GM23248 (cell line): Measurements from ENCODE around the gene CHST9. TPM values are rescaled to one million over a fixed set of nuclear protein-coding genes. Genes with fewer than 3 reads are reported as not detected.

Experiments
- DNase-seq: peaks from one replicate; pipeline ENCODE4 v3.0.0-alpha.2; 2015
- H2AFZ ChIP-seq: fragments of 200-600 bp; sonication (generic); 2 replicates; pipeline ENCODE4 v1.6.1; 2016; ENCODE audit warnings: antibody characterized with exemption
- H3F3A ChIP-seq: fragments of 200-600 bp; sonication (generic); 2 replicates; pipeline ENCODE4 v1.6.1; 2016; ENCODE audit warnings: mild to moderate bottlenecking, antibody characterized with exemption, mixed run types; ENCODE audit not compliant: insufficient read depth
- H3K27ac ChIP-seq: fragments of 200-600 bp; sonication (generic); 2 replicates; pipeline ENCODE4 v1.5.1; 2016; ENCODE audit warnings: mild to moderate bottlenecking
- H3K27me3 ChIP-seq: fragments of 200-600 bp; sonication (generic); replicated peaks from 2 replicates; pipeline ENCODE4 v1.6.1; 2016; ENCODE audit warnings: mild to moderate bottlenecking; ENCODE audit not compliant: insufficient read depth
- H3K36me3 ChIP-seq: fragments of 200-600 bp; sonication (generic); 2 replicates; pipeline ENCODE4 v1.6.1; 2016; ENCODE audit warnings: low read depth, mild to moderate bottlenecking
- H3K4me1 ChIP-seq: fragments of 200-600 bp; sonication (generic); 2 replicates; pipeline ENCODE4 v1.6.1; 2016; ENCODE audit warnings: mild to moderate bottlenecking; ENCODE audit not compliant: insufficient read depth
- H3K4me2 ChIP-seq: fragments of 200-600 bp; sonication (generic); one replicate; pipeline ENCODE4 v1.6.1; 2016; ENCODE audit warnings: mild to moderate bottlenecking; ENCODE audit not compliant: unreplicated experiment
- H3K4me3 ChIP-seq: fragments of 200-600 bp; sonication (generic); 2 replicates; pipeline ENCODE4 v1.5.1; 2016; ENCODE audit warnings: mild to moderate bottlenecking
- H3K79me2 ChIP-seq: fragments of 200-600 bp; sonication (generic); 2 replicates; pipeline ENCODE4 v1.6.1; 2016; ENCODE audit warnings: mild to moderate bottlenecking; ENCODE audit not compliant: insufficient read depth
- H3K9ac ChIP-seq: fragments of 200-600 bp; sonication (generic); 2 replicates; pipeline ENCODE4 v1.6.1; 2016; ENCODE audit warnings: mild to moderate bottlenecking
- H3K9me2 ChIP-seq: fragments of 200-600 bp; sonication (generic); 2 replicates; pipeline ENCODE4 v1.6.1; 2016; ENCODE audit warnings: mixed run types, mild to moderate bottlenecking, moderate library complexity; ENCODE audit not compliant: insufficient read depth
- H3K9me3 ChIP-seq: fragments of 200-600 bp; sonication (generic); one replicate; pipeline ENCODE4 v1.6.1; 2017; ENCODE audit warnings: low read depth
- H4K20me1 ChIP-seq: fragments of 200-600 bp; sonication (generic); 2 replicates; pipeline ENCODE4 v1.6.0; 2016; ENCODE audit not compliant: insufficient read depth
- EZH2 ChIP-seq: fragments of 200-600 bp; sonication (generic); IDR thresholded peaks from 2 replicates; pipeline ENCODE4 v1.6.1; 2018; ENCODE audit warnings: antibody characterized with exemption, mild to moderate bottlenecking; ENCODE audit not compliant: insufficient read depth, poor library complexity, severe bottlenecking
- EZH2phosphoT487 ChIP-seq: fragments of 200-600 bp; sonication (generic); IDR thresholded peaks from 2 replicates; pipeline ENCODE4 v1.6.1; 2018; ENCODE audit warnings: antibody characterized with exemption, moderate library complexity, mild to moderate bottlenecking, low read depth; ENCODE audit not compliant: insufficient read depth
- WGBS, 2 experiments: methylation state at CpG; one replicate each; pipeline ENCODE4 v1.1.6; 2015 to 2017; ENCODE audit warnings: low lambda C conversion rate in 2 of 2, low coverage in 1 of 2; ENCODE audit errors: missing lambda C conversion rate in 2 of 2; 5-methylcytosine and 5-hydroxymethylcytosine counted together
- in situ Hi-C: fragments of 300-500 bp; cut with MboI; formaldehyde crosslinking; loops from 2 replicates; pipeline ENCODE4 v1.15.0; 2020
- polyA plus RNA-seq: library from polyadenylated mRNA; unstranded; fragments of >200 nt; fragmentation: Nextera tagmentation; extraction: Ambion mirVana; gene quantifications from 2 replicates; pipeline ENCODE4 v1.2.1, GENCODE V29; 2016
- total RNA-seq: library from RNA; depleted of rRNA; stranded (reverse); fragments of >200 nt; shearing (Covaris generic); gene quantifications from 2 replicates; pipeline ENCODE4 v1.2.3, GENCODE V29; 2014

Gene CHST9
- total and polyA plus RNA-seq, 2 experiments from 2014 or later, result not detected

DNA sequence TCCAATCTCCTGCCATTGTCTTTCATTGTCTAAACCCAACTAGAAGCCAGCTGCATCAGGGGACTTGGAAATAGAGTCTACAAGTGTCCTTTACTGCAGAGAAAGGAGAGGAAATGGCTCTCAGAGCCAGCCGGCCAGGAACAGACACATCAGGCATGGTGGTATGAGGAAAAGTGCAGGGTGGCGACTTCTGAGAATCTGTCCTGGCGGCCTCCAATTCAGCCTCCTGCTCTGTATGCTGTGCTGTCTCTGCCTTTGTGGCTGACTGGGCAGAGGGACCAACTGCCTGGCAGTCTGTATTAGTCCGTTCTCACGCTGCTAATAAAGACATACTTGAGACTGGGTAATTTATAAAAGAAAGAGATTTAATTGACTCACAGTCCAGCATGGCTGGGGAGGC, 282.8 kb downstream of the CHST9 start:
- TF ChIP-seq EZH2phosphoT487 (no peak), EZH2 (no peak)
- H3K79me2 ChIP-seq, result no peaks in the 10 kb centered on the region
- no peak for DNase-seq
- H3K9ac ChIP-seq, result no peak overlapping the region
- no peaks in the 10 kb centered on the region for H3K36me3 ChIP-seq
- H3K27ac ChIP-seq, result no peak overlapping the region
- in situ Hi-C loops, result no loop called here
- no peaks in the 10 kb centered on the region for H3F3A ChIP-seq
- no peaks in the 10 kb centered on the region for H4K20me1 ChIP-seq
- H3K4me2 ChIP-seq, result no peak overlapping the region
- no peaks in the 10 kb centered on the region for H3K9me3 ChIP-seq
- H3K27me3 ChIP-seq, result no peaks in the 10 kb centered on the region
- H3K4me1 ChIP-seq, result no peaks in the 10 kb centered on the region
- no peaks in the 10 kb centered on the region for H3K9me2 ChIP-seq
- H3K4me3 ChIP-seq, result no peak overlapping the region
- 30 to 44% methylated on average over 5 of the region's 5 CpGs for WGBS, 2 experiments
- no peak overlapping the region for H2AFZ ChIP-seq

DNA sequence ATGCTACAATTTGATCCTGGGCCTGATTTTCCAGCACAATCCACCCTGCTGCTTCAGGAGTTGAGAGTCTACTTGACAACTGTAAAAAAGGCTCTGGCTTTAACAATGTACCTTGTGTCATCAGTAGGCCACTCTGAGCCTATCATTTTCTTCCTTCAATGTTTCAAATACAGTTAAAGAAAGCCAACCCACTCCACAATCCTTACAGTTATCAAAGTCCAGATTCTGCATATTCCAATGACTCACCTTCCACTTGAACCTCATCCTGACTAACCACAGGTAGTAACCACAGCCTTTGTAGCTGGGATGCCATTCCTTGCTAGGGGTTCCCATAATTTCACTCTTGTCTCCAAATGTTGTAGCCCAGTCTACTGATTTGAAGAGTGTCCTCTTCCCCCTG, 284.1 kb downstream of the CHST9 start:
- Histone ChIP-seq H3K27me3 (no peaks in the 10 kb centered on the region), H3K9me3 (no peaks in the 10 kb centered on the region), H3K27ac (no peak overlapping the region), H3K4me3 (no peak overlapping the region), H2AFZ (no peak overlapping the region), H3K79me2 (no peaks in the 10 kb centered on the region), H3F3A (no peaks in the 10 kb centered on the region), H4K20me1 (no peaks in the 10 kb centered on the region), H3K4me2 (no peak overlapping the region), H3K9me2 (no peaks in the 10 kb centered on the region), H3K4me1 (no peaks in the 10 kb centered on the region), H3K36me3 (no peaks in the 10 kb centered on the region), H3K9ac (no peak overlapping the region)
- no peak for TF ChIP-seq EZH2phosphoT487
- in situ Hi-C loops, result no loop called here
- DNase-seq, result no peak

DNA sequence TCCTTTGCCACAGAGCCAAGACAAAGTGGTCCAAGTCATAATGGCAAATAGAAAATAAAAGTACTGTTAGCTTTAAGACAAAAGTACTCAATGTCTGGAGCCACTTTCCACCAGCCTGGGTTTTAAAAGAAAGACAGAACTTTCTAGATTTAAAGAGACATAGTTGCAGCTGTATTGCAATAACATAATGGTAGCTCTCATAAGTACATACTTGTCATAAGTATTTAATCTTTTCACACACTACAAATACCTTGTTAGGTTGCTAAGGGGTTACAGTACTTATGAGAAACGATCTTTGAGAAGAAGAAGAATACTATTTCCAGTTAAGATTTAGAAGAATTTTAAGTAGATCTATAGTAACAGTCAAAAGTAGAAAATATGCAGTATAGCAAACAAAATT, 290.7 kb downstream of the CHST9 start:
- no peaks in the 10 kb centered on the region for H3K9me2 ChIP-seq
- no peak overlapping the region for H2AFZ ChIP-seq
- 2 to 4% methylated on average over 1 of the region's 1 CpG for WGBS, 2 experiments
- in situ Hi-C loops, result loop anchor here (10.0 kb wide), 1 partner anchor 60 kb away; no protein-coding TSS in a partner anchor
- no peaks in the 10 kb centered on the region for H3K9me3 ChIP-seq
- H3F3A ChIP-seq, result no peaks in the 10 kb centered on the region
- TF ChIP-seq EZH2, result no peak
- TF ChIP-seq EZH2phosphoT487, result no peak
- no peak overlapping the region for H3K27ac ChIP-seq
- no peak overlapping the region for H3K9ac ChIP-seq
- no peak overlapping the region for H3K4me3 ChIP-seq
- no peak for DNase-seq
- no peaks in the 10 kb centered on the region for H3K27me3 ChIP-seq
- H4K20me1 ChIP-seq, result no peaks in the 10 kb centered on the region
- H3K36me3 ChIP-seq, result no peaks in the 10 kb centered on the region
- no peak overlapping the region for H3K4me2 ChIP-seq
- no peaks in the 10 kb centered on the region for H3K4me1 ChIP-seq
- H3K79me2 ChIP-seq, result no peaks in the 10 kb centered on the region

DNA sequence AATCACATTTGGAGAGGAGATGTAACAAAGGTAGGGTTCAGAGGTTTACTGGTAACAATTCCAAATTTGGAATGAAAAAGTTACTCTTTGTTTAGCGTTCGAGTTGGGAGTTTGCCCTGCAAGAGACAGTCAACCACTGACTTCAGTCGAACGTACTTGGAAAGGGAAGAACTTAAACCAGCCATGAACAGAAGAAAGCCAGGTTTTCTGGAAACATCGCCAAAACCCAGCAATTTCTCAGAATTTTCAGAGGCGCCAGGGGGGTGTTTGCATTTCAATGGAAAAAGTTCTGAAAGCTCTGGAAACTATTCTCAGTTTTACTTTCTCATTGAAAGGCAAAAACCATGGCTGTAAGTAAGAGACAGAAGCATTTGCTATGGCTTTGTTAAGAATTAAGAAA, 291.1 kb downstream of the CHST9 start:
- no peak overlapping the region for H3K27ac ChIP-seq
- no peak overlapping the region for H3K9ac ChIP-seq
- H2AFZ ChIP-seq, result no peak overlapping the region
- TF ChIP-seq EZH2phosphoT487 (no peak), EZH2 (no peak)
- H3K9me3 ChIP-seq, result no peaks in the 10 kb centered on the region
- H3K4me2 ChIP-seq, result no peak overlapping the region
- DNase-seq, result no peak
- H4K20me1 ChIP-seq, result no peaks in the 10 kb centered on the region
- no peaks in the 10 kb centered on the region for H3F3A ChIP-seq
- H3K36me3 ChIP-seq, result no peaks in the 10 kb centered on the region
- WGBS, 2 experiments, result 1 to 3% methylated on average over 6 of the region's 6 CpGs
- no peak overlapping the region for H3K4me3 ChIP-seq
- no peaks in the 10 kb centered on the region for H3K4me1 ChIP-seq
- no peaks in the 10 kb centered on the region for H3K9me2 ChIP-seq
- no peaks in the 10 kb centered on the region for H3K27me3 ChIP-seq
- in situ Hi-C loops, result loop anchor here (10.0 kb wide), 1 partner anchor 59 kb away; no protein-coding TSS in a partner anchor
- no peaks in the 10 kb centered on the region for H3K79me2 ChIP-seq

GRCh38 chr18:26888259-26888658, 296.8 kb downstream of the CHST9 start:
- Histone ChIP-seq H3K9me3 (no peaks in the 10 kb centered on the region), H3K9ac (no peak overlapping the region), H3K4me2 (no peak overlapping the region), H3K36me3 (no peaks in the 10 kb centered on the region), H3K79me2 (no peaks in the 10 kb centered on the region), H3F3A (no peaks in the 10 kb centered on the region), H3K4me1 (no peaks in the 10 kb centered on the region), H3K27me3 (no peaks in the 10 kb centered on the region), H3K9me2 (no peaks in the 10 kb centered on the region), H4K20me1 (no peaks in the 10 kb centered on the region), H3K4me3 (no peak overlapping the region), H2AFZ (no peak overlapping the region), H3K27ac (no peak overlapping the region)
- TF ChIP-seq EZH2 (no peak), EZH2phosphoT487 (no peak)
- in situ Hi-C loops, result no loop called here
- no peak for DNase-seq
- 84 to 92% methylated on average over 4 of the region's 4 CpGs for WGBS, 2 experiments
